K562 (cell line): ENCODE measurements around the gene SLC9B2. TPM values are rescaled to one million over a fixed set of nuclear protein-coding genes. Genes with fewer than 3 reads are reported as not detected.

Experiments
- BMI1 ChIP-seq: fragments of 150-350 bp; IDR thresholded peaks from 2 replicates; pipeline ENCODE4 v1.6.1; 2014; ENCODE audit warnings: low read length
- KAT2B ChIP-seq: IDR thresholded peaks from one replicate; pipeline ENCODE4 v1.6.1; 2012; ENCODE audit warnings: low read depth, mild to moderate bottlenecking, control low read depth, inconsistent platforms, low read length, moderate library complexity
- MITF ChIP-seq: IDR thresholded peaks from 2 replicates; pipeline ENCODE4 v1.6.1; 2014; ENCODE audit warnings: antibody characterized with exemption
- MXD1 ChIP-seq: fragments of 250-450 bp; sonication (Bioruptor Pico); IDR thresholded peaks from 2 replicates; pipeline ENCODE4 v1.8.0; 2021; ENCODE audit warnings: borderline replicate concordance, mild to moderate bottlenecking, moderate library complexity; ENCODE audit not compliant: poor library complexity, severe bottlenecking
- NBN ChIP-seq: fragments of 450-650 bp; IDR thresholded peaks from 2 replicates; pipeline ENCODE4 v1.6.1; 2016; ENCODE audit warnings: low read depth, mild to moderate bottlenecking
- NFATC3 ChIP-seq: fragments of 450-650 bp; IDR thresholded peaks from 2 replicates; pipeline ENCODE4 v1.6.1; 2017; ENCODE audit warnings: mild to moderate bottlenecking
- POLR2AphosphoS5 ChIP-seq: IDR thresholded peaks from 2 replicates; pipeline ENCODE4 v1.6.1; 2011; ENCODE audit warnings: mild to moderate bottlenecking, low read depth, low read length, moderate library complexity; ENCODE audit not compliant: control insufficient read depth, insufficient read depth
- PRDM10 ChIP-seq: fragments of 450-650 bp; IDR thresholded peaks from 2 replicates; pipeline ENCODE4 v1.6.1; 2018; ENCODE audit not compliant: partially characterized antibody
- THRA ChIP-seq: fragments of 450-650 bp; IDR thresholded peaks from 2 replicates; pipeline ENCODE4 v1.6.1; 2017; ENCODE audit warnings: mild to moderate bottlenecking, moderate library complexity
- ZNF407 ChIP-seq: fragments of 450-650 bp; IDR thresholded peaks from 2 replicates; pipeline ENCODE4 v1.6.1; 2016; ENCODE audit warnings: low read depth
- ZZZ3 ChIP-seq: fragments of 450-650 bp; IDR thresholded peaks from 2 replicates; pipeline ENCODE4 v1.6.1; 2016; ENCODE audit warnings: antibody characterized with exemption, mild to moderate bottlenecking, moderate library complexity
- polyA plus RNA-seq, 8 experiments: library from polyadenylated mRNA; depleted of rRNA in 4 of 8; stranded (reverse) in 5 of 8; unstranded in 3 of 8; fragments of >200 nt; fragmentation: Nextera tagmentation in 2 of 8; fragmentation: Illumina TruSeq in 1 of 8; extraction: Ambion mirVana in 2 of 8; extraction: Trizol in 1 of 8; gene quantifications; 2 replicates each; pipeline versions ENCODE4 v1.2.1 to v1.2.3, GENCODE V29; 2011 to 2014; ENCODE audit warnings: inconsistent platforms in 1 of 8, missing spikeins in 1 of 8
- total RNA-seq, 7 experiments: library from RNA; depleted of rRNA in 6 of 7; stranded (reverse); fragments of >200 nt in 6 of 7; fragmentation: Illumina TruSeq in 2 of 7; extraction: Trizol in 2 of 7; gene quantifications; 2 replicates each; pipeline versions ENCODE4 v1.2.1 to v1.2.3, GENCODE V29; 2011 to 2021; ENCODE audit warnings: low replicate concordance in 1 of 7

Gene SLC9B2
- total and polyA plus RNA-seq, 9 of the 15 experiments (the other 6 are each of a cell fraction or from before 2014, with no cell fraction given), result 6.6 to 14.6 (median 11.4) TPM

- no peak for TF ChIP-seq MITF
- TF ChIP-seq ZNF407, result no peak
- no peak for TF ChIP-seq NFATC3
- TF ChIP-seq MXD1, result peak; percentile 10
- no peak for TF ChIP-seq THRA
- peak; percentile 31; the same call in 1 of the 2 replicates for TF ChIP-seq POLR2AphosphoS5
- no peak; the same call in 1 of the 2 replicates for TF ChIP-seq NBN
- TF ChIP-seq PRDM10, result no peak
- TF ChIP-seq BMI1, result no peak
- no peak for TF ChIP-seq KAT2B
- no peak for TF ChIP-seq ZZZ3
Observed at GRCh38 chr4:103075894-103076746, 441 bp downstream of the SLC9B2 start (continued).
